GM19455 (cell line): ENCODE data around the gene LMX1B.

Experiments
- ATAC-seq: cut with Tn5 transposase; IDR thresholded peaks from one replicate; pipeline ENCODE4 v1.9.1; 2021; ENCODE audit not compliant: unreplicated experiment

LMX1B gene

DNA sequence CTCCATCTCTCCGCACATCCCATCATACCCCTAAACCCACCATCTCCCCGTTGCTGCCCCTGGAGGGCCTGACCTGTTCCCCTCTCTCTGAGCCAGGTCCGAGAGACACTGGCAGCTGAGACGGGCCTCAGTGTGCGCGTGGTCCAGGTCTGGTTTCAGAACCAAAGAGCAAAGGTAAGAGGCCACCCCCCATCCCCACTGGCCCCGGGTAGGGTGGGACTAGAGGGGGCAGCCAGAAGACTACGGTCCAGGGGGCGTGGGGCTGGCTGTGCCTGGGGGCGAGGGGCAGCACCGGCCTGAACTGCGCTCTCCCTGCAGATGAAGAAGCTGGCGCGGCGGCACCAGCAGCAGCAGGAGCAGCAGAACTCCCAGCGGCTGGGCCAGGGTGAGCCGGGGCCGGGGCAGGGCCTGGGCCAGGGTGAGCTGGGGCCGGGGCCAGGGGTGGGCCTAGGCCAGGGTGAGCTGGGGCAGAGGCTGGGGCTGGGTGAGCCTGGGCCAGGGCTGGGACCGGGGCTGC lies 79.8 kb downstream of the LMX1B start:
- ATAC-seq, result no peak

- ATAC-seq, result no peak
Measured at GRCh38 chr9:126694206-126695081, 80.7 kb downstream of the LMX1B start.

GRCh38 chr9:126695186-126695585 lies 81.5 kb downstream of the LMX1B start:
- no peak for ATAC-seq

- no peak for ATAC-seq
Measured at GRCh38 chr9:126695701-126696400, 82.1 kb downstream of the LMX1B start.

GRCh38 chr9:126696401-126697145 lies 82.8 kb downstream of the LMX1B start:
- no peak for ATAC-seq

DNA sequence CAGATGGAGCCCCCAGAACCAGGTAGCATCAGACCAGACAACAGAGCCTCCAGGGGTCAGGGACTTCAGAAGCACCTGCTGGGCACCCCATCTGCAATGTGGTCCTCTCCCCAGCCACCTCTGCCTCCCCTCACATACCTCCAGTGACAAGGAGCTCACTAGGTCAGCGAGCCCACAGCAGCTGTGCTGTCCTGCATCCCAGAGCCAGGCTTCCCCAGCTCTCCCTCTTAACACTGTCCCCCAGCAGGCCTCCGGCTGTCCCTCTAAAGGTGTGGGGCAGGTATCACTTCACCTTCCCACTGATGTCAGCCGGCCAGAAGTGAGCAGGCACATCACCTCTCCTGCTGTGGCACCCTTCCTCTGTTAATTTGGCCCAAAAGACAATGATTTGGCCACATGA lies 83.6 kb downstream of the LMX1B start:
- no peak for ATAC-seq

DNA sequence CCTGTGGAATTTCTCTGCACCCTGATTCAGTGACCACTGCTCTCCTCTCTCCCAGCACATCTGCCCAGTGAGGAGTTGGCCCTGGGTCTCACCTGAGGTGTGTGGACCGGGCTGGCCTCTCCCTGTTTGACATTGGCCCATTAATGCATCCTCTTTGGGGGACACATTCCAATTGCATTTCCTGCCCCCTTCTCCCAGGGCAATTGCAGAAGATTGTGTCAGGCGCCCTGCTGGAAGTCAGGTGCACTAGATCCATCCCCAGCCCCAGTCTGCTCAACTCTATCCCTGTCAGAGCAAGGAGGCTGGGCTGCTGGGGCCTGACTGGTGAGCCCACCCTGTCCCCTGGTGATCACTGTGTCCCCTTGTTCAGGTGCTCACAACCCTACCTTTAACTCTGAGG lies 84.5 kb downstream of the LMX1B start:
- no peak for ATAC-seq

DNA sequence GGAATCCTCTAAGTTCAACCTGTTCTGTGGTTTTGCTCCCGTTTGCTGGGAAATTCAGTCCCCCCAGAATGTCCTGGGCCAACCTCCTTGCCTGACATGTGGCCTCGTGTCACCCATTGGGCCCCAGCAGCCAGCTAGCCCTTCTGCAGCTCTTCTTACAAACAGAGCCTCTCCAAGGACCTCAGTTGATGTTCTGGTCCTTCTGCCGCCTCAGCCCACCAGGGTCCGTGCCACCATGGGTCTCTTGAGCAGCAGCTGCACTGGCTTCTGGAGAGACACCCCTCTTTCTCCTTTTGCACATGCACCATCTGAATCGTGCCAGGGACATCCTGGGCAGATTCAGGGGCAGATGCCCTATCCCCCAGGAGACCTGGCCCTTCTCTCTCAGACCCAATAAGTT lies 85.0 kb downstream of the LMX1B start:
- no peak for ATAC-seq

DNA sequence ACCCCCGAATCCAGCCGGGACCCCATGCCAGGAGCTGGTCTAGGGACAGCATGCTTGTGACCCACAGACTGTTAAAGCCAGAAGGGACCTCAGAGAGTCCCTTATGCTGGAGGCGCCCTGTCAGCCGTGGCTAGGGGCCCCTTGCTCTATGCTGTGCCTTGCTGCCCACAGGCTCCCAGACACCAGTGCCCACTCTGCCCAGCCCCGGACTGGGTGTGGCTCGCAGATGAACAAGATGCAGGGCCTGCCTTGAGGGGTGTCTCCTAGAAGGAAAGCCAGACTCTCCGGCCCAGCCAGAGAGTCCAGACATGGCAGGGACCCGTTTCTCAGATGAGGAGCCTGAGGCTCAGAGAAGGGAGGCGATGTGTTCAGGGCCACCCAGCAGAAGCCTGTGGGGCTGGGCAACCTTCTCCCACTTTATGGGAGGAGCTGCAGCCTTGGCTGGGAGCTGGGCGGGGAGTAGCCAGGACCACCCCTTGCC lies 85.7 kb downstream of the LMX1B start:
- ATAC-seq, result no peak

- ATAC-seq, result no peak
Measured at GRCh38 chr9:126700296-126700695, 86.6 kb downstream of the LMX1B start.

DNA sequence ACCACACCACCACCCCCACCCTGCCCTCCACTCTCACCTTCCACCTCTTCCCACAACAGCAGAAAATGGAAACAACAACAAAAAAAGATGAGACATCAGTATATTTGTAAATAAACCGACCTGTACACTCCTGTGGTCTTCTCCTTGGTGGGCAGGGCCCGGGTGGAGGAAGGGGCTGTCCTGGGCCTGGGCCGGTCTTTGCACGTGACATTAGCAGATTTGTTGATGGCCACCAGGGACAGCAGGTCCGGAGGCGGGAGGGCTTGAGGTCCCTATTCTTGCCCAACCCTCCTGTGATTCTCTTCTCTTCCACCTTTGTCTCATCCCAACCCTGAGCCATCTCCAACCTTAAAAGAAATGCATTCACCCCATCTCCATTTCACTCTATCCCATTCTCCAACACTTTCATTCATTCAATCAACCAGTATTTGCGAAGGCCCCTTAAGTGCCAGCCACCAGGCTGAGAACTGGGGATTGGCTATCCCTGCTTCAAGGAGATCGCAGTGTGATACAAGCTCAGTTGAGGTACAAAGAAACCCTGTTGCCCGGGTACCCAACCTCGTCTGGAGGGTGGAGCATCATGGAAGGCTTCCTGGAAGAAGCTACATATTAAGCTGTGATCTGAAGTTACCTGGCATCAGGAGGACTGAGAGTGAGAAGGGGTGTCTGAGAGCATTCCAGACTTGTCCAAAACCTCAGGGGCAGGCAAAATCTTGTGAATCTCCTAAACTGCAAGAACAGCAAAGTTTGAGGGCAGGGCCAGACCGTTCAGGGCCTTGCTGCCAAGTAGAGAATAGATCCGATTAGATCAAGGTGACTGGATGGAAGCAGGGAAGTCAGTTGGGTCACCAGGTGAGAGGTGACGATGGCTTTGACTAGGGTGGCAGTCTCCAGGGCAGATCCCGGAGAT lies 87.4 kb downstream of the LMX1B start:
- ATAC-seq, result no peak

DNA sequence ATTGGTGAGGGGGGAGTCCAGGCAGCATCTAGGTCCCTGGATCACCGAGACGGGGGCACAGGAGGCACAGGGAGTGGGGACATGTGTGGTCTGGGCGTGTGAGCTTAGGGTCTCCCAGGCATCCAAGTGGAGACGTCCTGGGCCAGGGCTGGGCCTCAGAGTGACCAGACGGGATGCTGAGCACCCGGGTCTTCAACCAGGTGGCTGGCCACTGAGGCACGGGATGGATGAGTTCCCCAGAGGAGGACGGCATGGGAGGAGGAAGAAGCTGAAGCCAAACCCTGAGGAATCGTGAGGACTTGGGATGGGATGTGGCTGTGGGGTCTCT lies 88.0 kb downstream of the LMX1B start:
- no peak for ATAC-seq

GRCh38 chr9:126702151-126703001 lies 88.6 kb downstream of the LMX1B start:
- no peak for ATAC-seq

- no peak for ATAC-seq
Measured at GRCh38 chr9:126703002-126703865, 89.5 kb downstream of the LMX1B start.

GRCh38 chr9:126703866-126704156 lies 90.1 kb downstream of the LMX1B start:
- no peak for ATAC-seq

DNA sequence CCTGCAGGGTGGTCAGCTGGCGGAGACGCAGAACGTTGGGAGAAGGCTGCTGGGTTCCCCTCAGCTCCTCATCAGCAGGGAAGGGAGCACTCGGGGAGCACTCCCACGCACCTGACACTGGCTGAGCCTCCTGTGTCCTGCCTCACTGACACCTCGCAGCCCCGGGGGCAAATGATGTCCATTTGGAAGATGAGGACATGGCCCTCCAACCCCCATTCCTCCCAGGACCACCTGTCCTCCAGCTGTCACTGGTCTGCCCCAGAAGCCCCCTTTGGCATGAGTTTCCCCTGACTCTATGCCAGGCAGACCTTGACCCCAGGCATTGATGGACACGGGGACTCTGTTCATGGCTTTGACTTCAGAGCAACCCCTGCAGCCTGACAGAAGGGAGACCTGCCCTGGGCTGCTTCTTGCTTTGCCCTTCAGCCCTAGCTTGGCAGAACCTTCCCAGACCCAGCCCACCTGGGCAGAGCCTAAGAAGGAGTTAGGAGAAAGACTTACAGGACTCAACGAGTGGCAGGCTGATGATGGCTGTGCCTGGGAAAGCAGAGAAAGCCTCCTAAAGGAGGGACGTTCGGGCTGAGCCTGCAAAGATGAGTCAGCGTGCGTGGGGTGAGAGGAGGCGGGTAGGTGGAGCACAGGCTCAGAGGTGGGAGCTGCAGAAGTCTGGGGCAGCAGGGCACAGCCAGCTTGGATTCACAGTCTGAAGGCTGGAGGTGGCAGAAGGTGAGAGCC lies 90.6 kb downstream of the LMX1B start:
- ATAC-seq, result no peak

- peak; percentile 66 for ATAC-seq
Measured at GRCh38 chr9:126704892-126705766, 91.4 kb downstream of the LMX1B start.
